HepG2 (cell line): ENCODE data around the gene LRRC4C. TPM values are rescaled to one million over a fixed set of nuclear protein-coding genes. Genes with fewer than 3 reads are reported as not detected.

ENCODE experiments used
- ATAC-seq: fragments of 200-7000 bp; cut with Tn5 transposase; 3 replicates; pipeline ENCODE4 v1.9.1; 2020; ENCODE audit warnings: mild to moderate bottlenecking, moderate library complexity
- BruUV-seq: library from RNA; stranded (reverse); fragments of 400-500 nt; replicated peaks from 2 replicates; lab custom pipeline; 2021; lab: Mats Ljungman, UMichigan
- CTCF ChIA-PET: fragments of 300-600 bp; formaldehyde crosslinking; extraction: SDS; loops from one replicate; lab custom pipeline; 2021; ENCODE audit warnings: low total read pairs, inconsistent platforms, low intra/inter-chr PET ratio; lab: Yijun Ruan, JAX
- POLR2A ChIA-PET: fragments of 350-600 bp; sonication (Branson Sonifier 250); formaldehyde crosslinking; loops from one replicate; lab custom pipeline; 2020; ENCODE audit warnings: antibody characterized with exemption, inconsistent platforms; lab: Yijun Ruan, JAX
- DNase-seq: peaks from one replicate; pipeline ENCODE4 v3.0.0-alpha.2; 2015; ENCODE audit warnings: low spot score
- FAIRE-seq: peaks from 3 replicates; lab custom pipeline; 2011; peaks lifted over from hg19 to GRCh38; lab: Jason Lieb, UNC
- H2AFZ ChIP-seq: one replicate; pipeline ENCODE4 v1.6.1; 2011; ENCODE audit warnings: low read length, inconsistent platforms
- H3K27ac ChIP-seq: fragments of 300-600 bp; 3 replicates; pipeline ENCODE4 v1.8.0; 2011; ENCODE audit warnings: mixed run types, mild to moderate bottlenecking, mixed read lengths, low read length, inconsistent platforms; ENCODE audit not compliant: insufficient read depth; ENCODE audit errors: extremely low read length
- H3K27me3 ChIP-seq, 2 experiments: fragments of 200-600 bp in 1 of 2; 2 replicates in 1 of 2; 3 replicates in 1 of 2; pipeline versions ENCODE4 v1.6.0 to v1.8.0; 2011; ENCODE audit warnings: low read length in 2 of 2, mild to moderate bottlenecking in 2 of 2, moderate library complexity in 2 of 2, inconsistent platforms in 1 of 2; ENCODE audit not compliant: insufficient read depth in 2 of 2, control insufficient read depth in 1 of 2
- H3K36me3 ChIP-seq, 2 experiments: fragments of 200-600 bp in 1 of 2; replicated peaks in 1 of 2; 2 replicates in 1 of 2; 3 replicates in 1 of 2; pipeline versions ENCODE4 v1.5.1 to v1.8.0; 2011; ENCODE audit warnings: low read length in 2 of 2, inconsistent platforms in 1 of 2; ENCODE audit not compliant: insufficient read depth in 2 of 2, control insufficient read depth in 1 of 2
- H3K4me1 ChIP-seq: 2 replicates; pipeline ENCODE4 v1.5.1; 2012; ENCODE audit warnings: low read length, inconsistent platforms; ENCODE audit not compliant: insufficient read depth
- H3K4me2 ChIP-seq: 2 replicates; pipeline ENCODE4 v1.6.0; 2011; ENCODE audit warnings: low read depth, low read length, inconsistent platforms
- H3K4me3 ChIP-seq, 3 experiments: fragments of 200-600 bp in 1 of 3; sonication (generic), shearing (Covaris generic) in 1 of 3; replicated peaks in 1 of 3; 2 replicates each; pipeline ENCODE4 v1.5.1; 2011 to 2016; ENCODE audit warnings: low read length in 3 of 3, inconsistent platforms in 2 of 3, low read depth in 2 of 3, mild to moderate bottlenecking in 2 of 3, control low read depth in 1 of 3, mixed read lengths in 1 of 3; ENCODE audit not compliant: insufficient read depth in 1 of 3
- H3K79me2 ChIP-seq: one replicate; pipeline ENCODE4 v1.6.1; 2011; ENCODE audit warnings: low read length, inconsistent platforms; ENCODE audit not compliant: insufficient read depth
- H3K9ac ChIP-seq: 2 replicates; pipeline ENCODE4 v1.6.0; 2011; ENCODE audit warnings: mild to moderate bottlenecking, low read depth, low read length, inconsistent platforms; ENCODE audit not compliant: insufficient read depth
- H3K9me3 ChIP-seq: 2 replicates; pipeline ENCODE4 v1.5.1; 2012; ENCODE audit warnings: mild to moderate bottlenecking, low read length
- H4K20me1 ChIP-seq: 2 replicates; pipeline ENCODE4 v1.6.0; 2011; ENCODE audit warnings: inconsistent platforms, mild to moderate bottlenecking, low read length, moderate library complexity; ENCODE audit not compliant: insufficient read depth
- DDIT3 ChIP-seq: sonication (generic); formaldehyde crosslinking; IDR thresholded peaks from 2 replicates; pipeline ENCODE4 v1.4.0; 2020; ENCODE audit warnings: mild to moderate bottlenecking, missing genetic modification reagents
- ETV5 ChIP-seq: IDR thresholded peaks from 2 replicates; pipeline ENCODE4 v1.6.1; 2018; ENCODE audit warnings: missing biosample characterization, missing genetic modification reagents, inconsistent platforms, borderline replicate concordance
- HMG20A ChIP-seq: IDR thresholded peaks from 2 replicates; pipeline ENCODE4 v1.6.1; 2016; ENCODE audit warnings: borderline replicate concordance
- JUNB ChIP-seq: sonication (generic); formaldehyde crosslinking; IDR thresholded peaks from 2 replicates; pipeline ENCODE4 v1.8.0; 2022; ENCODE audit warnings: missing genetic modification reagents, mild to moderate bottlenecking, borderline replicate concordance
- JUND ChIP-seq: sonication (generic); formaldehyde crosslinking; IDR thresholded peaks from 2 replicates; pipeline ENCODE4 v1.8.0; 2022; ENCODE audit warnings: mild to moderate bottlenecking, missing genetic modification reagents
- KAT8 ChIP-seq: IDR thresholded peaks from 2 replicates; pipeline ENCODE4 v1.6.1; 2016; ENCODE audit warnings: missing genetic modification reagents, missing compliant biosample characterization
- MAX ChIP-seq: IDR thresholded peaks from 2 replicates; pipeline ENCODE4 v1.6.1; 2012; ENCODE audit warnings: inconsistent platforms
- NCOA2 ChIP-seq: sonication (generic); formaldehyde crosslinking; IDR thresholded peaks from 2 replicates; pipeline ENCODE4 v1.8.0; 2022; ENCODE audit warnings: inconsistent platforms
- NCOA5 ChIP-seq: sonication (generic); formaldehyde crosslinking; IDR thresholded peaks from 2 replicates; pipeline ENCODE4 v1.4.0; 2020; ENCODE audit warnings: missing genetic modification reagents
- TSC22D2 ChIP-seq: sonication (generic); formaldehyde crosslinking; IDR thresholded peaks from 2 replicates; pipeline ENCODE4 v1.5.1; 2020; ENCODE audit warnings: missing genetic modification reagents, mild to moderate bottlenecking, borderline replicate concordance
- ZEB1 ChIP-seq: IDR thresholded peaks from 2 replicates; pipeline ENCODE4 v1.6.1; 2012; ENCODE audit warnings: mild to moderate bottlenecking, low read depth, inconsistent platforms; ENCODE audit not compliant: insufficient replicate concordance
- ZNF816 ChIP-seq: sonication (generic); formaldehyde crosslinking; IDR thresholded peaks from 2 replicates; pipeline ENCODE4 v1.8.0; 2022; ENCODE audit warnings: missing genetic modification reagents, mild to moderate bottlenecking, borderline replicate concordance
- ZNF83 ChIP-seq: sonication (generic); formaldehyde crosslinking; IDR thresholded peaks from 2 replicates; pipeline ENCODE4 v1.4.0; 2020; ENCODE audit warnings: missing genetic modification reagents, mild to moderate bottlenecking, borderline replicate concordance
- WGBS: methylation state at CpG from one replicate; pipeline ENCODE4 v1.1.6; 2017; ENCODE audit warnings: low lambda C conversion rate; 5-methylcytosine and 5-hydroxymethylcytosine counted together
- in situ Hi-C: cut with HindIII; loops from 2 replicates; pipeline ENCODE4 v1.10.0; 2017; ENCODE audit warnings: low pct_unique_long_range_greater_than_20kb; ENCODE audit not compliant: extremely low pct_ligation_motif_present
- intact Hi-C: fragments of 100-400 bp; cut with micrococcal nuclease; formaldehyde crosslinking; loops from one replicate; pipeline ENCODE4 v1.10.0; 2022; ENCODE audit not compliant: unreplicated experiment
- polyA plus RNA-seq, 8 experiments: library from polyadenylated mRNA; depleted of rRNA in 3 of 8; stranded (reverse) in 7 of 8; unstranded in 1 of 8; fragments of >200 nt; fragmentation: Illumina TruSeq in 4 of 8; extraction: Trizol in 4 of 8; gene quantifications; 2 replicates each; pipeline versions ENCODE4 v1.2.1 to v1.2.3, GENCODE V29; 2011 to 2016; ENCODE audit warnings: low read depth in 4 of 8, missing spikeins in 1 of 8, mixed read lengths in 1 of 8; ENCODE audit not compliant: insufficient read depth in 1 of 8
- total RNA-seq, 5 experiments: library from RNA; depleted of rRNA; stranded (reverse); fragments of >200 nt; fragmentation: Illumina TruSeq; extraction: Trizol; gene quantifications; 2 replicates each; pipeline ENCODE4 v1.2.3, GENCODE V29; 2016; ENCODE audit warnings: low read depth in 1 of 5

The LRRC4C gene
- total and polyA plus RNA-seq, 2 of the 13 experiments (the other 11 are each of a cell fraction or from before 2014, with no cell fraction given) = not detected

GRCh38 chr11:40100162-40100553 is 1359.3 kb downstream of the LRRC4C start (continued):
- TF ChIP-seq JUNB (no peak), MAX (no peak), NCOA2 (CRISPR knock-in tag) (no peak), ZEB1 (no peak), ZNF83 (CRISPR knock-in tag) (no peak), NCOA5 (CRISPR knock-in tag) (no peak), DDIT3 (no peak)

GRCh38 chr11:40099426-40100161 is 1359.9 kb downstream of the LRRC4C start:
- H3K27ac ChIP-seq = no peak overlapping the region
- no peaks in the 10 kb centered on the region for H3K36me3 ChIP-seq

More at GRCh38 chr11:40099426-40100161, 1359.9 kb downstream of the LRRC4C start:
- Histone ChIP-seq H3K27me3 (no peaks in the 10 kb centered on the region), H3K9ac (no peak overlapping the region), H3K4me3 (no peak overlapping the region), H3K4me1 (no peaks in the 10 kb centered on the region), H3K9me3 (peaks cover 5% of the 10 kb centered on the region; the same call in 1 of the 2 replicates), H3K4me2 (no peak overlapping the region), H2AFZ (no peak overlapping the region), H4K20me1 (no peaks in the 10 kb centered on the region), H3K79me2 (no peaks in the 10 kb centered on the region)
- in situ Hi-C loops (no loop called here), intact Hi-C loops (no loop called here)
- no peak for DNase-seq
- POLR2A ChIA-PET = no interaction called here
- FAIRE-seq = no peak
- no peak for ATAC-seq
- 14% methylated on average over 13 of the region's 13 CpGs for WGBS
- CTCF ChIA-PET = no interaction called here
- no TSS peak for BruUV-seq
- TF ChIP-seq HMG20A (CRISPR knock-in tag) = no peak
- no peak for TF ChIP-seq JUND (CRISPR knock-in tag)
- no peak for TF ChIP-seq KAT8 (CRISPR knock-in tag)
- TF ChIP-seq TSC22D2 (CRISPR knock-in tag) = no peak
- TF ChIP-seq ZNF816 (CRISPR knock-in tag) = no peak
- no peak for TF ChIP-seq ETV5 (CRISPR knock-in tag)
